Daoy (cell line): Measurements from ENCODE around the gene NANOS3. TPM values are rescaled to one million over a fixed set of nuclear protein-coding genes. Genes with fewer than 3 reads are reported as not detected.
"Not testable (repeated sequence)": the region's sequence is repeated elsewhere in the genome, so short reads cannot be mapped to it uniquely, and the experiment has no call there.

Experiments
- DNase-seq: peaks from one replicate; pipeline ENCODE4 v3.0.0-alpha.2; 2015; ENCODE audit warnings: low read depth
- total RNA-seq: library from RNA; depleted of rRNA; stranded (reverse); fragments of >200 nt; shearing (Covaris generic); gene quantifications from 2 replicates; pipeline ENCODE4 v1.2.3, GENCODE V29; 2014; rRNA removed

Gene NANOS3
- total RNA-seq, 1 experiment from 2014 or later, result not detected

DNA sequence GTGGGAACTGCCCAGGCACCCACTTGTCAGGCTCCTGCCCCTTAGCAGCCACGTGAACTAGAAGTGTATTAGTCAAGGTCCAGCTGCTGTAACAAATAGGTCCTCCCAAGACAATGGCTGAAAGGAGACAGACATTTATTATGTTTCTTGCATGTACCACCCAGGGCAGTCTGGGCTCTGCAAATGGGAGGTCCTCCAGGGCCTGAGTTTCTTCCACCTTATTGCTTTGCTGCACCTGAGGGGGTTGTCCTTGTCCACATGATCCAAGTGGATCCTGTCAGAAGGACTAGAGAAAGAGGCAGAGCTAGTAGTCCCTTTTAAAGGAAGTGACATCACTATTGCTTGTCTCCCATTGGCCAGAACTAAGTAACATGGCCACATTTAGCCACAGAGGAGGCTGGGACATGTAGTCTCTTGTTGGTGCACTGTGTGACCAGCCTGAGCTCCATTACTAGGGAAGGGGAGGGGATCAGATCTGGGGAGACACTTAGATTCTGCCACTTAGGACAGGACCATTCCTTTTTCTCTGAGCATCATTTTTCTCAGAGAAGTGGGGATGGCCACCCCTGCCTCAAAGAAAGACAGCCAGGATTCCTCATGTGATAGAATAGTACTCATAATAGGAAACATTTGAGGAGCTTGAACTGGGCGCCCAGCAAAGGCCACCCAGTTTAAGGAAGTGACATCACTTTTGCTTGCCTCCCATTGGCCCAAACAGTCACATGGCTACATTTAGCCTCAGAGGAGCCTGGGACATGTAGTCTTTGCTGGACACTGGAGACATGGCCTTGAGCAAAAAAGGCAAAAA is 44.2 kb downstream of the NANOS3 start:
- peak; percentile 63 for DNase-seq

DNA sequence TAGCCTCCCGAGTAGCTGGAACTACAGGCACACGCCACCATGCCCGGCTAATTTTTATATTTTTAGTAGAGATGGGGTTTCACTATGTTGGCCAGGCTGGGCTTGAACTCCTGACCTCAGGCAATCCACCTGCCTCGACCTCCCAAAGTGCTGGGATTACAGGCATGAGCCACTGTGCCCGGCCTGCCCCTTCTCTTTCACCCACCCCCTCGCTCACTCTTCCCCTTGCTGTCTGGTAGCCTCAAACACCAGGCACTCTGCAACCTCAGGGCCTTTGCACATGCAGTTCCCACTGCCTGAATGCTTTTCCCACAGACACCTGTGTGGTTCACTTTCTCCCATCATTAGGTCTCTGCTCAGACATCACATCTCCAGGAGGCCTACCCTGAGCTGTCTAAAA is 45.2 kb downstream of the NANOS3 start:
- not testable (repeated sequence) for DNase-seq

DNA sequence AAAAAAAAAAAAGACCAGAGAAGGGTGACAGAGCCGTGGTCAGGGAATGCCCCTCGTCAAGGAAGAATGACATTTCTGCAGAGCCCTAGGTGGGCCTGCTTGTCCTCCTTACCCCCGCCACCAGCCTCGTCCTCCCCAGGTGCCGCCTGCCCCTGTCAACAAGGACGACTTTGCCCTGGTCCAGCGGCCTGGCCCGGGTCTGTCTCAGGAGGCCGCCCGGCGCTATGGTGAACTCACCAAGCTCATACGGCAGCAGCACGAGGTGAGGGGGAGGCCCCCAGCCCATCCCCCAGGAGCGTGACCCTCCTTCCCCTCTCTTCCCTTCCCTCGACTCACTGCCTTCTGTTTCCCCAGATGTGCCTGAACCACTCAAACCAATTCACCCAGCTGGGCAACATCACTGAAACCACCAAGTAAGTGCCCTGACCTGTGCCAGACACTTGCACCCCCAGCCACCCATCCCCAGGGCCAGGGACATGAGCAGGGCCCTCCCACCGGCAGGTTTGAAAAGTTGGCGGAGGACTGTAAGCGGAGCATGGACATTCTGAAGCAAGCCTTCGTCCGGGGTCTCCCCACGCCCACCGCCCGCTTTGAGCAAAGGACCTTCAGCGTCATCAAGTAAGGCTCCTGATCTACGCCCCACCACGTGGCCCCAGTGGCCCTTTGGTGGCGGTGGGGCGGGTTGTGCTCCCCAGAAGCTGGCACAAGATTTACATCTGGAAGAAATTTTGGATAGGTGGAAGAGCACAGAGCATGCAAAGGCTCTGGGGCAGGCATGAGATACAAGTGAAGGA is 46.5 kb downstream of the NANOS3 start:
- DNase-seq, result no peak

DNA sequence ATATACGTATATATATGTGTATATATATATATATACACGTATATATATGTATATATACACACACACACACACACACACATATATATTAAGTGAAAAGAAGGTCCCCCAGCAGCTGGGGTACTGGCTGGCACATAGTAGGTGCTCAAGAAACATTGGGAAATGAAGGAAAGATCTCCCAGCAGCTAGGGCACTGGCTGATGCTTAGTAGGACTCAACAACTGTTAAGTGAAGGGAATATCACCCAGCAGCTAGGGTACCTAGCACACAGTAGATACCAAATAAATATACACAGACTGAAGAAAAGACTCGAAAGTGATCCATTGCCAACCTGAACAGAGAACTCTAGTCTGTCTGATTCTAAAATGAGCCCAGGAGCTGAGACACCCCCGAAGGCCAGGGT is 49.1 kb downstream of the NANOS3 start:
- no peak for DNase-seq

DNA sequence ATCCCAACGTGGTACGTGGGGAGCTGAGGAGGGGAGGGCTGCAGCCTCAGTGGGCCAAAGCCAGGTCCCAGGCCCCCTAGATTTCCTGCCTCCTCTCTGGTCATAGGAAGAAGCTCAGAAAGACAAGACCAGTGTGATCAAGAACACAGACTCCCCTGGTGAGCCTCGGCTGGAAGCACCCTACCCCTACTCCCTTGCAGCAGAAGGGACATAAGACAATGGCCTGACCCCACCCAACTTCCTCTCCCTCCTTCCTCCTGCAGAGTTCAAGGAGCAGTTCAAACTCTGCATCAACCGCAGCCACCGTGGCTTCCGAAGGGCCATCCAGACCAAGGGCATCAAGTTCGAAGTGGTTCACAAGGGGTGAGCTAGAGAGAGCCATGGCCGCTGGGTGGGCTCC is 49.8 kb downstream of the NANOS3 start:
- no peak for DNase-seq

DNA sequence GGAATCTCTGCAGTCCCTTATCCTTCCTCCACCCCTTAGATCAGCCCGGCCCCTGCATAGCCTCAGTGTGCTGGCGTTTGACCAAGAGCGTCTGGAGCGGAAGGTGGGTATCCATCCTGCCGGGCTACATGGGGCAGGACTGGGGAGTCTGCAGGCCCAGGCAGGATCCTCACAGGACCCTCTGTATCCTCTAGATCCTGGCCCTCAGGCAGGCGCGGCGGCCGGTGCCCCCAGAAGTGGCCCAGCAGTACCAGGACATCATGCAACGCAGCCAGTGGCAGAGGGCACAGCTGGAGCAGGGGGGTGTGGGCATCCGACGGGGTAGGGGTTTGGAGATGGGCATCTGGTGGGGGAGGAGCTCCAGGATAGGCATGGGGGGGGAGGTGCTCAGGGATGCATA is 52.4 kb downstream of the NANOS3 start:
- no peak for DNase-seq

DNA sequence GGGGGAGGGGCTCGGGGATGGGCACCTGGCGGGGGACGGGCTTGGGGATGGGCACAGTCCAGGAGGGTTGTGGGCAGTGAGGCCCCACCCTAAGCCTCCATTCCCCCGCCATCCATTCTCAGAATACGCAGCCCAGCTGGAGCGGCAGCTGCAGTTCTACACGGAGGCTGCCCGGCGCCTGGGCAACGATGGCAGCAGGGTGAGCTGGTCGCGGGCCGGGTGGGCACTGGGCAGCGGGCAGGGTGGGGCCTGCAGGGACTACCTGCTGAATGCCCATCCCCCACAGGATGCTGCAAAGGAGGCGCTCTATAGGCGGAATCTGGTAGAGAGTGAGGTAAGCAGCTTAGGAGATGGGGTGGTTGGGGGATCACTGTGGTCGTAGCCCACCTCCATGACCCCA is 53.0 kb downstream of the NANOS3 start:
- DNase-seq, result no peak

Other genes starting within 250 kb of the NANOS3 start
- 58.6 and 65.2 TPM in 2 replicates for gene MRI1, start 112.6 kb upstream of the NANOS3 start, total RNA-seq
- 214 and 231 TPM in 2 replicates for gene C19orf53, start 102.7 kb upstream of the NANOS3 start, total RNA-seq
- gene ZSWIM4, start 81.7 kb upstream of the NANOS3 start, total RNA-seq, result 4.6 and 5.4 TPM in 2 replicates
- 2.1 and 7.9 TPM in 2 replicates for gene BRME1, start 29.0 kb downstream of the NANOS3 start, total RNA-seq
- gene CC2D1A, start 29.1 kb downstream of the NANOS3 start, total RNA-seq, result 17.8 and 22.7 TPM in 2 replicates
- not detected in 2 replicates for gene PODNL1, start 61.3 kb downstream of the NANOS3 start, total RNA-seq
- 29.4 and 40.5 TPM in 2 replicates for gene DCAF15, start 75.4 kb downstream of the NANOS3 start, total RNA-seq
- gene RFX1, start 129.2 kb downstream of the NANOS3 start, total RNA-seq, result 1.3 and 1.4 TPM in 2 replicates
- gene RLN3, start 151.0 kb downstream of the NANOS3 start, total RNA-seq, result not detected in 2 replicates
- gene IL27RA, start 154.6 kb downstream of the NANOS3 start, total RNA-seq, result 10.7 and 11.1 TPM in 2 replicates
- 0.46 TPM in 1 of 2 replicates, not detected in the other for gene PALM3, start 184.9 kb downstream of the NANOS3 start, total RNA-seq
- 0.29 and 1.3 TPM in 2 replicates for gene MISP3, start 195.7 kb downstream of the NANOS3 start, total RNA-seq
- not detected in 2 replicates for gene C19orf67, start 208.6 kb downstream of the NANOS3 start, total RNA-seq
- gene SAMD1, start 213.6 kb downstream of the NANOS3 start, total RNA-seq, result 95.5 and 121 TPM in 2 replicates
- gene PRKACA, start 240.6 kb downstream of the NANOS3 start, total RNA-seq, result 29.8 and 36.0 TPM in 2 replicates